ENCODE data around the gene STK24.

STK24 gene

GRCh38 chr13:98542568-98543377, 34.1 kb downstream of the STK24 start:
- TF ChIP-seq CTCF (IDR thresholded peaks at IDR 0.05), result no peak

GRCh38 chr13:98541701-98542203, 35.2 kb downstream of the STK24 start:
- no peak for TF ChIP-seq CTCF (IDR thresholded peaks at IDR 0.05)

- TF ChIP-seq CTCF (IDR thresholded peaks at IDR 0.05), result no peak
Observed at GRCh38 chr13:98541191-98541590, 35.7 kb downstream of the STK24 start.

- no peak for TF ChIP-seq CTCF (IDR thresholded peaks at IDR 0.05)
Observed at GRCh38 chr13:98540476-98540875, 36.4 kb downstream of the STK24 start.

GRCh38 chr13:98539666-98540065, 37.2 kb downstream of the STK24 start:
- no peak for TF ChIP-seq CTCF (IDR thresholded peaks at IDR 0.05)

- TF ChIP-seq CTCF (IDR thresholded peaks at IDR 0.05), result no peak
Observed at GRCh38 chr13:98538876-98539275, 38.0 kb downstream of the STK24 start.

DNA sequence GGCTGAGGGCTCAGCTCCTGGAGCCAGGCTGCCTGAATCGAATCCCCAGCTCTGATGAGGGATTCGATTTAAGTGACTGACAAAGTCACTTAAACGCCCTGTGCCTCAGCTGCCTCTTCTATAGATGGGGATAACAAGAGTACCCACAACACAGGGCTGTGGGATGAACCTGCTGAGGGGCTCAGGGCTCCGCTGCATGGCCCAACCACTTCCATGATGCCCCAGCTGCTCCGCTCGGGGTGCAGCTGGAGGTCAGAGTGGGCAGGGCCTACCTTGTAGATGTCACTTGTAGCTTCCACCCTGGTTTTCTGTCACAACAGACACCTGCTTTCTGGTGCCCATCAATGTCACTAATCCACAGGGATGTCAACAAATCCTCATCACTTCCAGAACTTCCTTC, 39.2 kb downstream of the STK24 start:
- no peak for TF ChIP-seq CTCF (IDR thresholded peaks at IDR 0.05)
